ENCODE data around the gene TBC1D17. TPM values are rescaled to one million over a fixed set of nuclear protein-coding genes. Genes with fewer than 3 reads are reported as not detected.

Gene TBC1D17
- total and polyA plus RNA-seq, 2 of the 13 experiments (the other 11 are each of a cell fraction or from before 2014, with no cell fraction given) = 9.7 to 16.9 TPM

DNA sequence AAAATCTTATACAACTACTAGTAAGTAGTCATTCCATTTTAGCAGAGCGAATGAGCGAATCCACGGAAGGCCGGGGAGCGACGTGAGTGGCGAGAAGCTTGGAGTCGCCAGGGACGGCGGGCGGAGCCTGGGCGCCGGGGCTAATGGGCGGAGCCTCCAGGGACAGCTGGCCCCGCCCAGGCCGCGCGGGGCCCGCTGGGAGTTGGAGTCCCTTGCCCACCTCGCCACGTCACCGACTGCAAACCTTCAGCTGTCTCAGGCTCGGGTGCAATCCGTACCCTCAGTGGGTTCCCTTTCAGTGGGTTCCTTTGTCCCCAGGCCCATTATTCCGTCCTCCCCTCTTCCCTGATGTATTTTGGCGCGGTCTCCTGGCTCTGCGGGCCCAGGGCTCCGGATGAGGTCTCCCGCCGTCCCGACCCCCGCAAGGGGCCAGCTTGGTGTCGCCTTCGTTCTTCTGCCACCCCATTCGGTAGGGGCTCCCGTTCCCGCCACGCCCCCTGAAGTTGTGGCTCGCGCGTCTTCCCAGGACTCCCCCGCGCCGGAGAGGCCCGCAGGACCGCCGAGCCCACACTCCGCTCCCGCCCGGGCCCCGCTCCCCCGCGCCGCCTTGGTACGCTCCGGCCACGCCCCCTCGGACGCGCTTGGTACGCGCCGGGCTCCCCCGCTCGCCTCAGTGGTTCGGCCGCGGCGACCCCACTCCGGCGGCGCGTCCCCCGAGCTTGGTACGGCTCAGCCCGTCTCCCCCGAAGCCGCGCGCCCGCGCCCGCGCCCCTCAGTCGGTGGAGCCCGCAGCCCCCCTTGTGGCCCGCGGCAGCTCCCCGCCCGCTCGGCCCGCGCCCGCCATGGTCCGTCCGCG is 26.8 kb upstream of the TBC1D17 start, which contains the start of gene PTOV1 (continued):
- TF ChIP-seq MAFF (IDR thresholded peaks at IDR 0.05; ENCODE audit: low read depth, low read length) (no peak), RXRA (CRISPR knock-in tag; IDR thresholded peaks at IDR 0.05) (peak; percentile 54; the same call in 1 of the 2 replicates), ZFP37 (CRISPR knock-in tag; IDR thresholded peaks at IDR 0.05; ENCODE audit: borderline replicate concordance) (no peak), TCF7L2 (IDR thresholded peaks at IDR 0.05; ENCODE audit: low read depth, low read length) (no peak), ZNF431 (CRISPR knock-in tag; IDR thresholded peaks at IDR 0.05; ENCODE audit: borderline replicate concordance, low read depth) (peak; percentile 47; the same call in 1 of the 2 replicates), GZF1 (CRISPR knock-in tag; IDR thresholded peaks at IDR 0.05) (no peak), FOXP1 (IDR thresholded peaks at IDR 0.05) (no peak), FOXP1 (CRISPR knock-in tag; IDR thresholded peaks at IDR 0.05) (no peak), MXI1 (IDR thresholded peaks at IDR 0.05; ENCODE audit: borderline replicate concordance, low read depth, low read length) (peak; percentile 26; the same call in 1 of the 3 replicates), KDM6A (CRISPR knock-in tag; IDR thresholded peaks at IDR 0.05; ENCODE audit: low read depth) (no peak), JUND (CRISPR knock-in tag; IDR thresholded peaks at IDR 0.05) (no peak)
- TF ChIP-seq, protein P1, sequence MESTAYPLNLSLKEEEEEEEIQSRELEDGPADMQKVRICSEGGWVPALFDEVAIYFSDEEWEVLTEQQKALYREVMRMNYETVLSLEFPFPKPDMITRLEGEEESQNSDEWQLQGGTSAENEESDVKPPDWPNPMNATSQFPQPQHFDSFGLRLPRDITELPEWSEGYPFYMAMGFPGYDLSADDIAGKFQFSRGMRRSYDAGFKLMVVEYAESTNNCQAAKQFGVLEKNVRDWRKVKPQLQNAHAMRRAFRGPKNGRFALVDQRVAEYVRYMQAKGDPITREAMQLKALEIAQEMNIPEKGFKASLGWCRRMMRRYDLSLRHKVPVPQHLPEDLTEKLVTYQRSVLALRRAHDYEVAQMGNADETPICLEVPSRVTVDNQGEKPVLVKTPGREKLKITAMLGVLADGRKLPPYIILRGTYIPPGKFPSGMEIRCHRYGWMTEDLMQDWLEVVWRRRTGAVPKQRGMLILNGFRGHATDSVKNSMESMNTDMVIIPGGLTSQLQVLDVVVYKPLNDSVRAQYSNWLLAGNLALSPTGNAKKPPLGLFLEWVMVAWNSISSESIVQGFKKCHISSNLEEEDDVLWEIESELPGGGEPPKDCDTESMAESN (CRISPR knock-in tag; conservative IDR thresholded peaks at IDR 0.05) = peak; percentile 72; the same call in 1 of the 2 replicates
- TF ChIP-seq, protein P2, sequence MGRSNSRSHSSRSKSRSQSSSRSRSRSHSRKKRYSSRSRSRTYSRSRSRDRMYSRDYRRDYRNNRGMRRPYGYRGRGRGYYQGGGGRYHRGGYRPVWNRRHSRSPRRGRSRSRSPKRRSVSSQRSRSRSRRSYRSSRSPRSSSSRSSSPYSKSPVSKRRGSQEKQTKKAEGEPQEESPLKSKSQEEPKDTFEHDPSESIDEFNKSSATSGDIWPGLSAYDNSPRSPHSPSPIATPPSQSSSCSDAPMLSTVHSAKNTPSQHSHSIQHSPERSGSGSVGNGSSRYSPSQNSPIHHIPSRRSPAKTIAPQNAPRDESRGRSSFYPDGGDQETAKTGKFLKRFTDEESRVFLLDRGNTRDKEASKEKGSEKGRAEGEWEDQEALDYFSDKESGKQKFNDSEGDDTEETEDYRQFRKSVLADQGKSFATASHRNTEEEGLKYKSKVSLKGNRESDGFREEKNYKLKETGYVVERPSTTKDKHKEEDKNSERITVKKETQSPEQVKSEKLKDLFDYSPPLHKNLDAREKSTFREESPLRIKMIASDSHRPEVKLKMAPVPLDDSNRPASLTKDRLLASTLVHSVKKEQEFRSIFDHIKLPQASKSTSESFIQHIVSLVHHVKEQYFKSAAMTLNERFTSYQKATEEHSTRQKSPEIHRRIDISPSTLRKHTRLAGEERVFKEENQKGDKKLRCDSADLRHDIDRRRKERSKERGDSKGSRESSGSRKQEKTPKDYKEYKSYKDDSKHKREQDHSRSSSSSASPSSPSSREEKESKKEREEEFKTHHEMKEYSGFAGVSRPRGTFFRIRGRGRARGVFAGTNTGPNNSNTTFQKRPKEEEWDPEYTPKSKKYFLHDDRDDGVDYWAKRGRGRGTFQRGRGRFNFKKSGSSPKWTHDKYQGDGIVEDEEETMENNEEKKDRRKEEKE (IDR thresholded peaks at IDR 0.05) = no peak
- TF ChIP-seq, protein P3, sequence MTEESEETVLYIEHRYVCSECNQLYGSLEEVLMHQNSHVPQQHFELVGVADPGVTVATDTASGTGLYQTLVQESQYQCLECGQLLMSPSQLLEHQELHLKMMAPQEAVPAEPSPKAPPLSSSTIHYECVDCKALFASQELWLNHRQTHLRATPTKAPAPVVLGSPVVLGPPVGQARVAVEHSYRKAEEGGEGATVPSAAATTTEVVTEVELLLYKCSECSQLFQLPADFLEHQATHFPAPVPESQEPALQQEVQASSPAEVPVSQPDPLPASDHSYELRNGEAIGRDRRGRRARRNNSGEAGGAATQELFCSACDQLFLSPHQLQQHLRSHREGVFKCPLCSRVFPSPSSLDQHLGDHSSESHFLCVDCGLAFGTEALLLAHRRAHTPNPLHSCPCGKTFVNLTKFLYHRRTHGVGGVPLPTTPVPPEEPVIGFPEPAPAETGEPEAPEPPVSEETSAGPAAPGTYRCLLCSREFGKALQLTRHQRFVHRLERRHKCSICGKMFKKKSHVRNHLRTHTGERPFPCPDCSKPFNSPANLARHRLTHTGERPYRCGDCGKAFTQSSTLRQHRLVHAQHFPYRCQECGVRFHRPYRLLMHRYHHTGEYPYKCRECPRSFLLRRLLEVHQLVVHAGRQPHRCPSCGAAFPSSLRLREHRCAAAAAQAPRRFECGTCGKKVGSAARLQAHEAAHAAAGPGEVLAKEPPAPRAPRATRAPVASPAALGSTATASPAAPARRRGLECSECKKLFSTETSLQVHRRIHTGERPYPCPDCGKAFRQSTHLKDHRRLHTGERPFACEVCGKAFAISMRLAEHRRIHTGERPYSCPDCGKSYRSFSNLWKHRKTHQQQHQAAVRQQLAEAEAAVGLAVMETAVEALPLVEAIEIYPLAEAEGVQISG (CRISPR knock-in tag; IDR thresholded peaks at IDR 0.05) = peak; percentile 83
- TF ChIP-seq, protein P4, sequence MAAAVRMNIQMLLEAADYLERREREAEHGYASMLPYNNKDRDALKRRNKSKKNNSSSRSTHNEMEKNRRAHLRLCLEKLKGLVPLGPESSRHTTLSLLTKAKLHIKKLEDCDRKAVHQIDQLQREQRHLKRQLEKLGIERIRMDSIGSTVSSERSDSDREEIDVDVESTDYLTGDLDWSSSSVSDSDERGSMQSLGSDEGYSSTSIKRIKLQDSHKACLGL (CRISPR knock-in tag; IDR thresholded peaks at IDR 0.05) = no peak
- TF ChIP-seq, protein P5, sequence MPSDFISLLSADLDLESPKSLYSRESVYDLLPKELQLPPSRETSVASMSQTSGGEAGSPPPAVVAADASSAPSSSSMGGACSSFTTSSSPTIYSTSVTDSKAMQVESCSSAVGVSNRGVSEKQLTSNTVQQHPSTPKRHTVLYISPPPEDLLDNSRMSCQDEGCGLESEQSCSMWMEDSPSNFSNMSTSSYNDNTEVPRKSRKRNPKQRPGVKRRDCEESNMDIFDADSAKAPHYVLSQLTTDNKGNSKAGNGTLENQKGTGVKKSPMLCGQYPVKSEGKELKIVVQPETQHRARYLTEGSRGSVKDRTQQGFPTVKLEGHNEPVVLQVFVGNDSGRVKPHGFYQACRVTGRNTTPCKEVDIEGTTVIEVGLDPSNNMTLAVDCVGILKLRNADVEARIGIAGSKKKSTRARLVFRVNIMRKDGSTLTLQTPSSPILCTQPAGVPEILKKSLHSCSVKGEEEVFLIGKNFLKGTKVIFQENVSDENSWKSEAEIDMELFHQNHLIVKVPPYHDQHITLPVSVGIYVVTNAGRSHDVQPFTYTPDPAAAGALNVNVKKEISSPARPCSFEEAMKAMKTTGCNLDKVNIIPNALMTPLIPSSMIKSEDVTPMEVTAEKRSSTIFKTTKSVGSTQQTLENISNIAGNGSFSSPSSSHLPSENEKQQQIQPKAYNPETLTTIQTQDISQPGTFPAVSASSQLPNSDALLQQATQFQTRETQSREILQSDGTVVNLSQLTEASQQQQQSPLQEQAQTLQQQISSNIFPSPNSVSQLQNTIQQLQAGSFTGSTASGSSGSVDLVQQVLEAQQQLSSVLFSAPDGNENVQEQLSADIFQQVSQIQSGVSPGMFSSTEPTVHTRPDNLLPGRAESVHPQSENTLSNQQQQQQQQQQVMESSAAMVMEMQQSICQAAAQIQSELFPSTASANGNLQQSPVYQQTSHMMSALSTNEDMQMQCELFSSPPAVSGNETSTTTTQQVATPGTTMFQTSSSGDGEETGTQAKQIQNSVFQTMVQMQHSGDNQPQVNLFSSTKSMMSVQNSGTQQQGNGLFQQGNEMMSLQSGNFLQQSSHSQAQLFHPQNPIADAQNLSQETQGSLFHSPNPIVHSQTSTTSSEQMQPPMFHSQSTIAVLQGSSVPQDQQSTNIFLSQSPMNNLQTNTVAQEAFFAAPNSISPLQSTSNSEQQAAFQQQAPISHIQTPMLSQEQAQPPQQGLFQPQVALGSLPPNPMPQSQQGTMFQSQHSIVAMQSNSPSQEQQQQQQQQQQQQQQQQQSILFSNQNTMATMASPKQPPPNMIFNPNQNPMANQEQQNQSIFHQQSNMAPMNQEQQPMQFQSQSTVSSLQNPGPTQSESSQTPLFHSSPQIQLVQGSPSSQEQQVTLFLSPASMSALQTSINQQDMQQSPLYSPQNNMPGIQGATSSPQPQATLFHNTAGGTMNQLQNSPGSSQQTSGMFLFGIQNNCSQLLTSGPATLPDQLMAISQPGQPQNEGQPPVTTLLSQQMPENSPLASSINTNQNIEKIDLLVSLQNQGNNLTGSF (CRISPR knock-in tag; IDR thresholded peaks at IDR 0.05) = no peak
